ENCODE data around the gene ING1. TPM values are rescaled to one million over a fixed set of nuclear protein-coding genes. Genes with fewer than 3 reads are reported as not detected.

ING1 gene
- total and polyA plus RNA-seq, 2 of the 4 experiments (the other 2 are of a cell fraction), result 9.1 to 13.5 TPM

- no peak overlapping the region for H3K4ac ChIP-seq (ENCODE audit: low read depth, low read length)
- H2BK5ac ChIP-seq (ENCODE audit: low read depth, low read length, poor library complexity, severe bottlenecking), result no peak overlapping the region
- H3K27ac ChIP-seq (ENCODE audit: insufficient read depth, low read length), result no peak overlapping the region
- no TSS peak for BruUV-seq (replicated peaks)
- peaks cover 15% of the 10 kb centered on the region for H3K4me1 ChIP-seq (ENCODE audit: control insufficient read depth, insufficient read depth, low read length)
- H3K4me2 ChIP-seq (ENCODE audit: low read depth, low read length), result no peak overlapping the region
- H2BK20ac ChIP-seq (ENCODE audit: low read depth, low read length), result no peak overlapping the region
- H3K27me3 ChIP-seq (ENCODE audit: control insufficient read depth, insufficient read depth, low read length), result no peaks in the 10 kb centered on the region
- H3K79me1 ChIP-seq (ENCODE audit: low read depth in 1 of 2, low read length in 2 of 2), result peaks cover 53 to 78% of the 10 kb centered on the region in 2 experiments
- ChIA-PET POLR2A (ENCODE audit: unreplicated experiment) (no interaction called here), CTCF (no interaction called here)
- peaks cover 13% of the 10 kb centered on the region for H4K20me1 ChIP-seq (ENCODE audit: insufficient read depth, low read length)
- TF ChIP-seq POLR2A (IDR thresholded peaks at IDR 0.05; ENCODE audit: low read depth, low read length) (no peak), ELK1 (IDR thresholded peaks at IDR 0.05; ENCODE audit: borderline replicate concordance, low read depth, low read length) (no peak), CTCF (conservative IDR thresholded peaks at IDR 0.05; ENCODE audit: low read depth, low read length) (no peak), NFE2L2 (IDR thresholded peaks at IDR 0.05; ENCODE audit: low read depth, low read length) (no peak), FOS (IDR thresholded peaks at IDR 0.05; ENCODE audit: low read depth, low read length) (no peak), MXI1 (IDR thresholded peaks at IDR 0.05; ENCODE audit: borderline replicate concordance, low read depth, low read length) (no peak), USF2 (IDR thresholded peaks at IDR 0.05; ENCODE audit: low read depth, low read length) (no peak), MAFK (IDR thresholded peaks at IDR 0.05; ENCODE audit: low read depth, low read length) (no peak), CEBPB (IDR thresholded peaks at IDR 0.05; ENCODE audit: low read depth, low read length) (no peak), CHD1 (IDR thresholded peaks at IDR 0.05; ENCODE audit: low read depth, low read length) (no peak)
- no peak overlapping the region for H3K4me3 ChIP-seq (ENCODE audit: insufficient read depth, low read depth, low read length)
- H3K36me3 ChIP-seq (ENCODE audit: control insufficient read depth, insufficient read depth, low read length), result peaks cover 37% of the 10 kb centered on the region
- H3K9me1 ChIP-seq (ENCODE audit: insufficient read depth, low read length), result peaks cover 10% of the 10 kb centered on the region
- H3K23ac ChIP-seq (ENCODE audit: low read depth, low read length), result no peak overlapping the region
- no peak overlapping the region for H4K8ac ChIP-seq (ENCODE audit: low read depth in 2 of 2, low read length in 2 of 2)
- H3K9ac ChIP-seq (ENCODE audit: low read depth, low read length), result no peak overlapping the region
- H2BK120ac ChIP-seq (ENCODE audit: low read depth, low read length), result no peak overlapping the region
- no peak overlapping the region for H3K56ac ChIP-seq (ENCODE audit: extremely low read depth, insufficient read depth, low read length)
- ATAC-seq (ENCODE audit: low read depth), result no peak
- H2AK5ac ChIP-seq (ENCODE audit: low read depth, low read length), result no peak overlapping the region
- intact Hi-C loops (cut with micrococcal nuclease), result no loop called here
- H3K18ac ChIP-seq (ENCODE audit: low read depth, low read length), result no peak overlapping the region
- DNase-seq, result no peak
- H2AFZ ChIP-seq (replicated peaks; ENCODE audit: low read length, poor library complexity), result no peak overlapping the region
- 100% methylated on average over 8 of the region's 14 CpGs; no CpG with 5 or more reads in 1 of the 2 experiments for WGBS, 2 experiments (ENCODE audit: extremely low coverage in 2 of 2, insufficient read length in 1 of 2)
- H4K5ac ChIP-seq (ENCODE audit: low read depth, low read length), result no peak overlapping the region
- no peak overlapping the region for H4K91ac ChIP-seq (ENCODE audit: insufficient read depth, low read depth, low read length)
- in situ Hi-C loops (cut with MboI; ENCODE audit: low sequenced_read_pairs), result no loop called here
- H2AK9ac ChIP-seq (replicated peaks; ENCODE audit: low read depth, low read length, poor library complexity), result no peak overlapping the region
- H3K9me3 ChIP-seq (ENCODE audit: control insufficient read depth, insufficient read depth, low read length), result no peaks in the 10 kb centered on the region
- dilution Hi-C loops (cut with HindIII; ENCODE audit: low sequenced_read_pairs, unreplicated experiment), result no loop called here
- H2BK15ac ChIP-seq (ENCODE audit: low read depth, low read length), result no peak overlapping the region
- no peak overlapping the region for H3K14ac ChIP-seq (replicated peaks; ENCODE audit: low read depth, low read length)
Observed at GRCh38 chr13:110700186-110700585, 13.3 kb upstream of the ING1 start.

Measured in IMR-90 (cell line).